Cardiac fibroblast (primary cell): ENCODE measurements around the gene KXD1.
A peak's percentile ranks its signal among the peaks of the same experiment; 100 is the strongest.

ENCODE experiments used
- DNase-seq, 2 donors: peaks; one replicate each; pipeline versions ENCODE4 v3.0.0 to v3.0.0-alpha.2; 2010; ENCODE audit warnings: low read depth in 2 of 2
- H3K4me3 ChIP-seq, 2 donors: replicated peaks in 1 of 2; 1 replicate in 1 of 2; 2 replicates in 1 of 2; pipeline ENCODE4 v1.5.1; 2011; ENCODE audit warnings: low read depth in 2 of 2, low read length in 2 of 2, mild to moderate bottlenecking in 2 of 2, moderate library complexity in 1 of 2
- TF ChIP-seq, protein P1 (sequence below): IDR thresholded peaks from one replicate; pipeline ENCODE4 v1.5.1; 2011; ENCODE audit warnings: low read depth, mild to moderate bottlenecking, low read length, inconsistent platforms

Gene KXD1

DNA sequence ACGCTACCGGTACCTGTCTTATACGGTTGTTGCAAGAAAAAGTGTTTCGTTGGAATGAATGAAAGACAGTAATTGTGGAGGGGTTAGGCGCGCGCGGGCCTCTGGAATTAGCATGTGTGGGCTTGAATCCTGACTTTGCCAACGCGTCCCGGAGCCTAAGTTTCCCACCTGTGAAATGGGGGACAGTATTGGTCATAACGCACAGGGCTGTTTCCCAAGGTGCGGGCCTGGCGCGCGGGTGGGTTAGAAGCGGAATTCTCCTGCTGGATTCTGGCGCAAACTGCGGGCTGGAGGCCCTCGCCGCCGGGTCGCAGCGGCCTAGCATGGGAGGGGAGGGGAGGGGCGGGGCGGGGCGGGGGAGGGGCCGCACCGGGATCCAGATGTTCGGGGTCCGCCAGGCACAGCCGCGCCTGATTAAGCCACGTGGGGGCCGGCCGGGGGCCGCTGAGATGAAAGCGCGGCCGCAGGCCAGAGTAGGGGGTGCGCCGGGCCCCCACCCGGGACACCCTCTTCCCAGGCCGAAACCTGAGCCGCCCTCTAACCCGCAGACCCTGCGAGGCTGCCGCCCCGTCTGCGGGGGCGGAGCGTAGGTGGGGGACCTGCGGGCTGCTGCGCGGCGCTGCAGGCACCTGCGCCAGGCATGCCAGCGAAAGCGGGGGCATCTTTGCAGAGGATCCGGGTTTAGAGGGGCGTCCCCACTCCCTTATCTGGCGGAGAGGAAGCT, 53.8 kb downstream of the KXD1 start:
- no peak overlapping the region for H3K4me3 ChIP-seq
- DNase-seq = no peak
- TF ChIP-seq, protein P1, sequence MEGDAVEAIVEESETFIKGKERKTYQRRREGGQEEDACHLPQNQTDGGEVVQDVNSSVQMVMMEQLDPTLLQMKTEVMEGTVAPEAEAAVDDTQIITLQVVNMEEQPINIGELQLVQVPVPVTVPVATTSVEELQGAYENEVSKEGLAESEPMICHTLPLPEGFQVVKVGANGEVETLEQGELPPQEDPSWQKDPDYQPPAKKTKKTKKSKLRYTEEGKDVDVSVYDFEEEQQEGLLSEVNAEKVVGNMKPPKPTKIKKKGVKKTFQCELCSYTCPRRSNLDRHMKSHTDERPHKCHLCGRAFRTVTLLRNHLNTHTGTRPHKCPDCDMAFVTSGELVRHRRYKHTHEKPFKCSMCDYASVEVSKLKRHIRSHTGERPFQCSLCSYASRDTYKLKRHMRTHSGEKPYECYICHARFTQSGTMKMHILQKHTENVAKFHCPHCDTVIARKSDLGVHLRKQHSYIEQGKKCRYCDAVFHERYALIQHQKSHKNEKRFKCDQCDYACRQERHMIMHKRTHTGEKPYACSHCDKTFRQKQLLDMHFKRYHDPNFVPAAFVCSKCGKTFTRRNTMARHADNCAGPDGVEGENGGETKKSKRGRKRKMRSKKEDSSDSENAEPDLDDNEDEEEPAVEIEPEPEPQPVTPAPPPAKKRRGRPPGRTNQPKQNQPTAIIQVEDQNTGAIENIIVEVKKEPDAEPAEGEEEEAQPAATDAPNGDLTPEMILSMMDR = no peak

DNA sequence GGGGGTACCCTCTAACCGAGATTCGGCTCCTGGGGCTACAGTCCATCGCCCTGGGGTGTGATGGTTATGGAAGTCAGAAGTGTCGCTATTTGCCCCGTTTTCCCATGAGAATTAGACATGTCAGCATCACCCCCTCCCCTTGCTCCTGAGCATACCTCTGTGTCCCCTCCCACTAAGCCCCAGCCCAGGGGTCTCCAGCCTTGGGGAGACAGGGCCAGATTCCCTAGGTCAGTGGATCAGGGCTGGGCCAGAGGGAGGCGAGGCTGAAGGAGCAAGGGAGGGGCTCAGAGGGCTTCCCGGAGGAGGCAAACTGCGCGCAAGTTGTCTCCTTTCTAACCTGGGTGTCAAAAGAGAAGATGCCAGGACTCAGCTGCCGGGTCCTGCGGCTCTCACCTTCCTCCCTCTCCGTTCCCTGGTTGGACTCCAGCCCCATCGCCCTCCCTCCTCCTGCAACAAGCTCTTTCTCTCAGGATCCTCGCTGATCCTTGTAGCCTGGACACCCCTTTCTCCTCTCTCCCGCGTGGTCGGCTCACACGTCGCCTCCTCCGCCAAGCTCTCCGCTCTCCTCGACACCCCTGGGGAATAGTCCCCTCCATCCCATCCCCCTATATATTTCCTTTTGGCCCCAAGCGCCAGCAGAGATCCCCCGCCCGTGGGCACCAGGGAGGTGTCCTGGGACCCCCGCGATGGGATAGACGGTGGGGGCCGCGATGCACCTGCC, 54.5 kb downstream of the KXD1 start:
- H3K4me3 ChIP-seq = peak overlapping the region; percentile 31 to 40
- DNase-seq = no peak
- TF ChIP-seq, protein P1 = no peak

DNA sequence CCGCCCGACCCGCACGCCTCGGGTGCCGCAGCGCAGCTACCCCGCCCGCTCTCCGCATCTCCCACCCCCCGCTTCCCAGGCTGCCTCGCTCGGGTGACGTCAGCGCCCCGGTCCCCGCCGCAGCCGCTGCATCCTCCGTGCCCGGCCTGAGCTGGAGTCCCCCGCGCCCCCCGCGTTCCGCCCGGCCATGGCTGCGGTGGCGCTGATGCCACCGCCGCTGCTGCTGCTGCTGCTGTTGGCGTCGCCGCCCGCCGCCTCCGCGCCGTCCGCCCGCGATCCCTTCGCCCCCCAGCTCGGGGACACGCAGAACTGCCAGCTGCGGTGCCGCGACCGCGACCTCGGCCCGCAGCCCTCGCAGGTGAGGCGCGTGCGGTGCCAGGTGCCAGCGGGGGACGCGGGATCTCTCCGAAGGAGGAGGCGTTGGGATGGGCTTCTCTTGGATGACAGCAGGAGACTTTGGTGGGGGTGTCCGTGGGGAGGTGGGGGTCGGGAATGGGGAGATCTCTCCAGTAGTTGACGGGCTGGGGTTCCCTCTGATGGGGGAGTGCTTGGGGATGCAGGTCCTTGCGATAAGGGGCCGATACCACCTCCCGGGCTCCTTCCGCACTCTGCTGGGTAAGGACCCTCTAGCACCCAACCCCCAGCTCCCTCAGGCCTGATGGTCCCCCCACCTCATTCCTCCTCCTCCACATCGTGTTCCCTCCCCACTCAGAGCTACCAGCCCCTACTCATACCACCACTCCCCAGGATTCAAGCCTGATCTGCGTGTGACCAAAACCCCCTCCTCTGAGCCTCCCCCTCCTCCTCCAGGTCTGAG, 55.3 kb downstream of the KXD1 start, which contains the start of gene TMEM59L:
Gene TMEM59L, plus strand, starts transcription at position 99 of the 817 bp plus-strand sequence. Its CDS starts 89 bp downstream, at position 188.
- peak within 1 kb of the TSS; percentile 31 to 40 for H3K4me3 ChIP-seq
- DNase-seq = no peak

DNA sequence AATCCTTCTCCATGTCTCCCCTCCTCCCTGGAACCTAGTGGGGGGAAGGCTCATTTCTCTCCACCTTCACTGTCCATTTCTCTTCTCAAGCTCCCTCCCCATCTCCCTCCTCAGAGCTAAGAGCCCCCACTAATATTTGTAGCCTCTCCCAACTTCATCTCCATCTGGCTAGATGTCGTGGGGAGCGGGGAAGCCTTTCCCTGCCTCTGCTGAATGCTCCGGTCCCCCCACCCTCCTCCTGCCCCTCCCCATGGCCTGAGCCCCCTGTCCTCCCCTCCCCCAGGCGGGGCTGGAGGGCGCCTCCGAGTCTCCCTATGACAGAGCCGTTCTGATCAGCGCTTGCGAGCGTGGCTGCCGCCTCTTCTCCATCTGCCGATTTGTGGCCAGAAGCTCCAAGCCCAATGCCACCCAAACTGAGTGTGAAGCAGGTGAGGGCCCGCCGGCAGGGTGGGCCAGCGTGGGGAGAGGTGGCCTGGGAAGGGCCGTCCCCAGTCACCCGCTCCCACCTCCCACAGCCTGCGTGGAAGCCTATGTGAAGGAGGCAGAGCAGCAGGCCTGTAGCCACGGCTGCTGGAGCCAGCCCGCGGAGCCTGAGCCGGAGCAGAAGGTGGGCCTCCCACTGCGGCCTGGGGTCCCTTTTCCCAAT, 56.0 kb downstream of the KXD1 start:
- H3K4me3 ChIP-seq = no peak overlapping the region
- TF ChIP-seq, protein P1 = no peak
- DNase-seq = no peak

More for the DNA sequence above, 55.3 kb downstream of the KXD1 start, which contains the start of gene TMEM59L:
- TF ChIP-seq, protein P1 = no peak

DNA sequence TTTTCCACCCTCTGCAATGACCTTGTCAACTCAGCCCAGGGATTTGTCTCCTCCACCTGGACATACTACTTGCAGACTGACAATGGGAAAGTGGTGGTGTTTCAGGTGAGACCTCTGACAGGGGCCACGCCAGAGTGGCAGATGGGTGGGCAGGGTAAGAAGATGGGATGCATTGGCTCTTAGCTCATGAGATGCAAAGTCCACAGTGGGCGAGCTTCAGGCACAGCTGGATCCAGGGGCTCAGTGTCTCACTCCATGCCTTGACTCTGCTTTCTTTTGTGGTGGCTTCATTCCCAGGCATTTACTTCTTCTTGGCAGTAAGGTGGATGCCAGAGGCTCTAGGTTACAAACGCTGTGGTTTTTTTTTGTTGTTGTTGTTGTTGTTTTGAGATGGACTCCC, 58.4 kb downstream of the KXD1 start:
- no peak for DNase-seq
- TF ChIP-seq, protein P1 = no peak
- no peak overlapping the region for H3K4me3 ChIP-seq

DNA sequence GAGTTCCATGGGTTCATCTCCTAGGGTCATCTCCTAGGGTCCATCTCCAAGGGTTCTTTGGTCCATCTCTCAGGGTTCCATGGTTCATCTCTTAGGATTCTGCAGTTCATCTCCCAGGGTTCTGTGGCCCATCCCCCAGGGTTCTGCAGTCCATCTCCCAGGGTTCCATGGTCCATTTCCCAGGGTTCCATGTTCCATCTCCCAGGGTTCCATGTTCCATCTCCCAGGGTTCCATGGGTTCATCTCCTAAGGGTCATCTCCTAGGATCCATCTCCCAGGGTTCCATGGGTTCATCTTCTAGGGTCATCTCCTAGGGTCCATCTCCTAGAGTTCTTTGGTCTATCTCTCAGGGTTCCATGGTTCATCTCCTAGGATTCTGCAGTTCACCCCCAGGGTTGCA, 59.9 kb downstream of the KXD1 start:
- DNase-seq = no peak
- TF ChIP-seq, protein P1 = no peak

More for the DNA sequence above, 59.9 kb downstream of the KXD1 start:
- H3K4me3 ChIP-seq = no peak overlapping the region
